Urinary bladder (tissue), 4 donors: ENCODE data around the gene CYP27B1. TPM values are rescaled to one million over a fixed set of nuclear protein-coding genes. Genes with fewer than 3 reads are reported as not detected.

Source experiments
- DNase-seq: peaks from one replicate; pipeline ENCODE4 v3.0.0-alpha.2; 2015; ENCODE audit errors: extremely low spot score
- H3K27ac ChIP-seq: one replicate; pipeline ENCODE4 v1.5.1; 2013; ENCODE audit warnings: low read depth, mild to moderate bottlenecking, moderate library complexity
- H3K36me3 ChIP-seq: one replicate; pipeline ENCODE4 v1.6.1; 2013; ENCODE audit warnings: mild to moderate bottlenecking, moderate library complexity; ENCODE audit not compliant: insufficient read depth
- H3K4me1 ChIP-seq: one replicate; pipeline ENCODE4 v1.6.1; 2013; ENCODE audit warnings: mild to moderate bottlenecking, moderate library complexity; ENCODE audit not compliant: insufficient read depth
- H3K4me3 ChIP-seq: one replicate; pipeline ENCODE4 v1.5.1; 2013; ENCODE audit warnings: low read depth, low read length
- WGBS: extraction: QIAGEN DNeasy Blood & Tissue Kit; methylation state at CpG from one replicate; pipeline ENCODE4 v1.1.7; 2013; 5-methylcytosine and 5-hydroxymethylcytosine counted together
- polyA plus RNA-seq: library from polyadenylated mRNA; stranded (reverse); fragments of 200-250 nt; gene quantifications from one replicate; pipeline ENCODE4 v1.2.3, GENCODE V29; 2013
- total RNA-seq: library from RNA; depleted of rRNA; stranded (reverse); fragments of >200 nt; gene quantifications from one replicate; pipeline ENCODE4 v1.2.3, GENCODE V29; 2014
- donor health status: healthy with polysubstance abuse.
- donor health status: healthy.

The CYP27B1 gene
- total and polyA plus RNA-seq, 2 donors, result 0.16 to 0.57 TPM

- H3K36me3 ChIP-seq, result no peaks in the 10 kb centered on the region
- no peaks in the 10 kb centered on the region for H3K4me1 ChIP-seq
- H3K4me3 ChIP-seq, result no peak overlapping the region
- no peak for DNase-seq
- H3K27ac ChIP-seq, result no peak overlapping the region
- WGBS, result 16% methylated on average over 31 of the region's 31 CpGs
Observed at GRCh38 chr12:57736741-57737466, 30.0 kb downstream of the CYP27B1 start.

- WGBS, result 13% methylated on average over 49 of the region's 49 CpGs
- no peak for DNase-seq
- Histone ChIP-seq H3K4me1 (no peaks in the 10 kb centered on the region), H3K36me3 (no peaks in the 10 kb centered on the region), H3K4me3 (no peak overlapping the region), H3K27ac (no peak overlapping the region)
Observed at GRCh38 chr12:57735952-57736740, 30.7 kb downstream of the CYP27B1 start.

- Histone ChIP-seq H3K4me3 (no peak overlapping the region), H3K4me1 (no peaks in the 10 kb centered on the region), H3K27ac (no peak overlapping the region), H3K36me3 (no peaks in the 10 kb centered on the region)
- 15% methylated on average over 8 of the region's 8 CpGs for WGBS
- no peak for DNase-seq
Observed at GRCh38 chr12:57735198-57735855, 31.6 kb downstream of the CYP27B1 start.

GRCh38 chr12:57734591-57734990 lies 32.3 kb downstream of the CYP27B1 start:
- Histone ChIP-seq H3K27ac (no peak overlapping the region), H3K36me3 (no peaks in the 10 kb centered on the region), H3K4me1 (no peaks in the 10 kb centered on the region), H3K4me3 (no peak overlapping the region)
- DNase-seq, result no peak
- 75% methylated on average over 4 of the region's 4 CpGs for WGBS

GRCh38 chr12:57733928-57734327 lies 33.0 kb downstream of the CYP27B1 start:
- no peak for DNase-seq
- 78% methylated on average over 6 of the region's 6 CpGs for WGBS
- Histone ChIP-seq H3K27ac (no peak overlapping the region), H3K36me3 (no peaks in the 10 kb centered on the region), H3K4me1 (no peaks in the 10 kb centered on the region), H3K4me3 (no peak overlapping the region)

GRCh38 chr12:57732726-57733593 lies 33.9 kb downstream of the CYP27B1 start:
- Histone ChIP-seq H3K4me3 (no peak overlapping the region), H3K4me1 (no peaks in the 10 kb centered on the region), H3K36me3 (no peaks in the 10 kb centered on the region), H3K27ac (no peak overlapping the region)
- no peak for DNase-seq
- WGBS, result 76% methylated on average over 11 of the region's 11 CpGs

GRCh38 chr12:57732270-57732669 lies 34.6 kb downstream of the CYP27B1 start:
- no peaks in the 10 kb centered on the region for H3K4me1 ChIP-seq
- H3K36me3 ChIP-seq, result no peaks in the 10 kb centered on the region
- H3K27ac ChIP-seq, result no peak overlapping the region
- no peak overlapping the region for H3K4me3 ChIP-seq
- no peak for DNase-seq
- WGBS, result 62% methylated on average over 4 of the region's 4 CpGs

- Histone ChIP-seq H3K27ac (no peak overlapping the region), H3K4me3 (no peak overlapping the region), H3K4me1 (peaks cover 2% of the 10 kb centered on the region), H3K36me3 (no peaks in the 10 kb centered on the region)
- no peak for DNase-seq
- WGBS, result 77% methylated on average over 19 of the region's 19 CpGs
Observed at GRCh38 chr12:57731411-57732080, 35.3 kb downstream of the CYP27B1 start.

GRCh38 chr12:57730336-57731067 lies 36.4 kb downstream of the CYP27B1 start:
- 81% methylated on average over 13 of the region's 13 CpGs for WGBS
- H3K27ac ChIP-seq, result no peak overlapping the region
- DNase-seq, result no peak
- H3K36me3 ChIP-seq, result no peaks in the 10 kb centered on the region
- H3K4me3 ChIP-seq, result no peak overlapping the region
- H3K4me1 ChIP-seq, result peaks cover 2% of the 10 kb centered on the region

GRCh38 chr12:57729321-57729844 lies 37.5 kb downstream of the CYP27B1 start:
- Histone ChIP-seq H3K4me1 (peaks cover 2% of the 10 kb centered on the region), H3K4me3 (no peak overlapping the region), H3K36me3 (no peaks in the 10 kb centered on the region), H3K27ac (no peak overlapping the region)
- DNase-seq, result no peak
- 42% methylated on average over 5 of the region's 5 CpGs for WGBS

- Histone ChIP-seq H3K36me3 (no peaks in the 10 kb centered on the region), H3K4me1 (peaks cover 2% of the 10 kb centered on the region), H3K27ac (no peak overlapping the region), H3K4me3 (no peak overlapping the region)
- no peak for DNase-seq
- 46% methylated on average over 21 of the region's 21 CpGs for WGBS
Observed at GRCh38 chr12:57727758-57728395, 39.0 kb downstream of the CYP27B1 start.
